ENCODE results near the gene PNPLA6. TPM values are rescaled to one million over a fixed set of nuclear protein-coding genes. Genes with fewer than 3 reads are reported as not detected.

PNPLA6 gene
- total and polyA plus RNA-seq, 9 of the 15 experiments (the other 6 are each of a cell fraction or from before 2014, with no cell fraction given), result 0.07 to 30.2 (median 8.3) TPM

DNA sequence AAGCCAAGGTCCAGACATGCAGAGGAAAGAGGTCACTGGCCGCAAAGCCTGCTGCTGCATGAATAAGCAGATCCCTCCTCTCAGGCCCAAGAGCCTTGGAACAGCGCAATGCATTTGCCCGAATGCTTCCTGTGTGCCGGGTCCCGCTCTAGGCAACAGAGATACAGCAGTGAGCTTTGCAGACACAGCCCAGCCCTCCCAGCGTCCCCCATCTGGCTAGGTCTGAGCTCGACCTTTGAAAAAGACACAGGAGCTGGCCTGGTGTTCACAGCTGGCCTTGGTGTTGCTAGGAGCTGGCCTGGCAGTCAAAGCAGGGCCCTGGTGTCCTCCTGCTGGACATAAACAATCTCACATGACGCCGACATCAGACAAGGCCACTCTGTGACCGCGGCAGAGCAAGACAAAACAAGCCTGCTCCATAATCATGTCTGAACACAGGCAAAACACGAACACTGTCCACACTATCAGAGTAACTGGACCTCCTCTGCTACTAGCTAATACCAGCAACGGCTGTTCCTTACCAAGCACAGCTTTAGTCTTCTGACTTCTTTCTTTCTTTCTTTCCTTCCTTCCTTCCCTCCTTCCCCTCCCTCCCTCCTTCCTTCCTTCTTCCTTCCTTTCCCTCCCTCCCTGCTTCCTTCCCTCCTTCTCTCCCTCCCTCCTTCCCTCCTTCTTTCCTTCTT is 41.0 kb upstream of the PNPLA6 start (continued):
- no peak for TF ChIP-seq SAP30 (IDR thresholded peaks at IDR 0.05; ENCODE audit: borderline replicate concordance, insufficient read depth, low read depth, low read length, poor library complexity, severe bottlenecking)
- no peak for TF ChIP-seq RBM15 (IDR thresholded peaks at IDR 0.05; ENCODE audit: insufficient read depth, low read length)
- TF ChIP-seq RBBP5 (IDR thresholded peaks at IDR 0.05; ENCODE audit: borderline replicate concordance, insufficient read depth, low read length, poor library complexity, severe bottlenecking), result peak; percentile 52
- no peak for TF ChIP-seq STAT5B (CRISPR knock-in tag; IDR thresholded peaks at IDR 0.05)
- TF ChIP-seq TAF15 (IDR thresholded peaks at IDR 0.05; ENCODE audit: low read depth, low read length), result no peak
- 0 out of 2 replicates have a peak, but pooled peaks have one; percentile 8 for TF ChIP-seq BCOR (IDR thresholded peaks at IDR 0.05)
- TF ChIP-seq NUFIP1 (IDR thresholded peaks at IDR 0.05; ENCODE audit: partially characterized antibody), result no peak
- TF ChIP-seq, protein P1, sequence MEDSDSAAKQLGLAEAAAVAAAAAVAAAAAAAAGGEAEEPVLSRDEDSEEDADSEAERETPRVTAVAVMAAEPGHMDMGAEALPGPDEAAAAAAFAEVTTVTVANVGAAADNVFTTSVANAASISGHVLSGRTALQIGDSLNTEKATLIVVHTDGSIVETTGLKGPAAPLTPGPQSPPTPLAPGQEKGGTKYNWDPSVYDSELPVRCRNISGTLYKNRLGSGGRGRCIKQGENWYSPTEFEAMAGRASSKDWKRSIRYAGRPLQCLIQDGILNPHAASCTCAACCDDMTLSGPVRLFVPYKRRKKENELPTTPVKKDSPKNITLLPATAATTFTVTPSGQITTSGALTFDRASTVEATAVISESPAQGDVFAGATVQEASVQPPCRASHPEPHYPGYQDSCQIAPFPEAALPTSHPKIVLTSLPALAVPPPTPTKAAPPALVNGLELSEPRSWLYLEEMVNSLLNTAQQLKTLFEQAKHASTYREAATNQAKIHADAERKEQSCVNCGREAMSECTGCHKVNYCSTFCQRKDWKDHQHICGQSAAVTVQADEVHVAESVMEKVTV (CRISPR knock-in tag; IDR thresholded peaks at IDR 0.05), result no peak
- TF ChIP-seq, protein P2, sequence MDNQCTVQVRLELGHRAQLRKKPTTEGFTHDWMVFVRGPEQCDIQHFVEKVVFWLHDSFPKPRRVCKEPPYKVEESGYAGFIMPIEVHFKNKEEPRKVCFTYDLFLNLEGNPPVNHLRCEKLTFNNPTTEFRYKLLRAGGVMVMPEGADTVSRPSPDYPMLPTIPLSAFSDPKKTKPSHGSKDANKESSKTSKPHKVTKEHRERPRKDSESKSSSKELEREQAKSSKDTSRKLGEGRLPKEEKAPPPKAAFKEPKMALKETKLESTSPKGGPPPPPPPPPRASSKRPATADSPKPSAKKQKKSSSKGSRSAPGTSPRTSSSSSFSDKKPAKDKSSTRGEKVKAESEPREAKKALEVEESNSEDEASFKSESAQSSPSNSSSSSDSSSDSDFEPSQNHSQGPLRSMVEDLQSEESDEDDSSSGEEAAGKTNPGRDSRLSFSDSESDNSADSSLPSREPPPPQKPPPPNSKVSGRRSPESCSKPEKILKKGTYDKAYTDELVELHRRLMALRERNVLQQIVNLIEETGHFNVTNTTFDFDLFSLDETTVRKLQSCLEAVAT (IDR thresholded peaks at IDR 0.05), result peak; percentile 74 to 87
- no peak for TF ChIP-seq HMGN3 (IDR thresholded peaks at IDR 0.05; ENCODE audit: borderline replicate concordance, extremely low read depth, insufficient read length, low read depth, low read length)
- no peak for TF ChIP-seq POLR2AphosphoS5 (IDR thresholded peaks at IDR 0.05; ENCODE audit: control insufficient read depth, insufficient read depth, low read depth, low read length)
- TF ChIP-seq, protein P3, sequence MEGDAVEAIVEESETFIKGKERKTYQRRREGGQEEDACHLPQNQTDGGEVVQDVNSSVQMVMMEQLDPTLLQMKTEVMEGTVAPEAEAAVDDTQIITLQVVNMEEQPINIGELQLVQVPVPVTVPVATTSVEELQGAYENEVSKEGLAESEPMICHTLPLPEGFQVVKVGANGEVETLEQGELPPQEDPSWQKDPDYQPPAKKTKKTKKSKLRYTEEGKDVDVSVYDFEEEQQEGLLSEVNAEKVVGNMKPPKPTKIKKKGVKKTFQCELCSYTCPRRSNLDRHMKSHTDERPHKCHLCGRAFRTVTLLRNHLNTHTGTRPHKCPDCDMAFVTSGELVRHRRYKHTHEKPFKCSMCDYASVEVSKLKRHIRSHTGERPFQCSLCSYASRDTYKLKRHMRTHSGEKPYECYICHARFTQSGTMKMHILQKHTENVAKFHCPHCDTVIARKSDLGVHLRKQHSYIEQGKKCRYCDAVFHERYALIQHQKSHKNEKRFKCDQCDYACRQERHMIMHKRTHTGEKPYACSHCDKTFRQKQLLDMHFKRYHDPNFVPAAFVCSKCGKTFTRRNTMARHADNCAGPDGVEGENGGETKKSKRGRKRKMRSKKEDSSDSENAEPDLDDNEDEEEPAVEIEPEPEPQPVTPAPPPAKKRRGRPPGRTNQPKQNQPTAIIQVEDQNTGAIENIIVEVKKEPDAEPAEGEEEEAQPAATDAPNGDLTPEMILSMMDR (IDR thresholded peaks at IDR 0.05 in 2 of 3, conservative IDR thresholded peaks at IDR 0.05 in 1 of 3; ENCODE audit: insufficient read depth in 2 of 3, low read depth in 1 of 3, low read length in 3 of 3), result peak; percentile 46 to 57 (median 53)
- no peak for TF ChIP-seq HMG20B (CRISPR knock-in tag; IDR thresholded peaks at IDR 0.05)
- no peak for TF ChIP-seq FOXJ3 (CRISPR knock-in tag; IDR thresholded peaks at IDR 0.05)
- TF ChIP-seq, protein P4, sequence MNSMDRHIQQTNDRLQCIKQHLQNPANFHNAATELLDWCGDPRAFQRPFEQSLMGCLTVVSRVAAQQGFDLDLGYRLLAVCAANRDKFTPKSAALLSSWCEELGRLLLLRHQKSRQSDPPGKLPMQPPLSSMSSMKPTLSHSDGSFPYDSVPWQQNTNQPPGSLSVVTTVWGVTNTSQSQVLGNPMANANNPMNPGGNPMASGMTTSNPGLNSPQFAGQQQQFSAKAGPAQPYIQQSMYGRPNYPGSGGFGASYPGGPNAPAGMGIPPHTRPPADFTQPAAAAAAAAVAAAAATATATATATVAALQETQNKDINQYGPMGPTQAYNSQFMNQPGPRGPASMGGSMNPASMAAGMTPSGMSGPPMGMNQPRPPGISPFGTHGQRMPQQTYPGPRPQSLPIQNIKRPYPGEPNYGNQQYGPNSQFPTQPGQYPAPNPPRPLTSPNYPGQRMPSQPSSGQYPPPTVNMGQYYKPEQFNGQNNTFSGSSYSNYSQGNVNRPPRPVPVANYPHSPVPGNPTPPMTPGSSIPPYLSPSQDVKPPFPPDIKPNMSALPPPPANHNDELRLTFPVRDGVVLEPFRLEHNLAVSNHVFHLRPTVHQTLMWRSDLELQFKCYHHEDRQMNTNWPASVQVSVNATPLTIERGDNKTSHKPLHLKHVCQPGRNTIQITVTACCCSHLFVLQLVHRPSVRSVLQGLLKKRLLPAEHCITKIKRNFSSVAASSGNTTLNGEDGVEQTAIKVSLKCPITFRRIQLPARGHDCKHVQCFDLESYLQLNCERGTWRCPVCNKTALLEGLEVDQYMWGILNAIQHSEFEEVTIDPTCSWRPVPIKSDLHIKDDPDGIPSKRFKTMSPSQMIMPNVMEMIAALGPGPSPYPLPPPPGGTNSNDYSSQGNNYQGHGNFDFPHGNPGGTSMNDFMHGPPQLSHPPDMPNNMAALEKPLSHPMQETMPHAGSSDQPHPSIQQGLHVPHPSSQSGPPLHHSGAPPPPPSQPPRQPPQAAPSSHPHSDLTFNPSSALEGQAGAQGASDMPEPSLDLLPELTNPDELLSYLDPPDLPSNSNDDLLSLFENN (IDR thresholded peaks at IDR 0.05; ENCODE audit: low read depth in 2 of 2, low read length in 2 of 2), result no peak
- peak; percentile 60; the same call in 1 of the 2 replicates for TF ChIP-seq ZBTB17 (CRISPR knock-in tag; IDR thresholded peaks at IDR 0.05)
- no peak for TF ChIP-seq IRF2 (CRISPR knock-in tag; IDR thresholded peaks at IDR 0.05)
- no peak for TF ChIP-seq PURB (CRISPR knock-in tag; IDR thresholded peaks at IDR 0.05; ENCODE audit: low read depth)
